K562 (cell line): Measurements from ENCODE around the gene BACE2. TPM values are rescaled to one million over a fixed set of nuclear protein-coding genes. Genes with fewer than 3 reads are reported as not detected.

ENCODE experiments used
- ATAC-seq: fragments of 200-7000 bp; cut with Tn5 transposase; 3 replicates; pipeline ENCODE4 v1.9.1; 2020; ENCODE audit warnings: moderate library complexity
- BruUV-seq: library from RNA; stranded (reverse); fragments of 400-500 nt; replicated peaks from 2 replicates; lab custom pipeline; 2021; lab: Mats Ljungman, UMichigan
- CTCF ChIA-PET: fragments of 300-600 bp; formaldehyde crosslinking; extraction: SDS; loops from one replicate; lab custom pipeline; 2021; ENCODE audit warnings: low intra/inter-chr PET ratio; lab: Yijun Ruan, JAX
- POLR2A ChIA-PET: fragments of 300-600, 350-650 bp; sonication (Branson Sonifier 250); formaldehyde crosslinking; extraction: SDS; loops from one replicate; lab custom pipeline; 2021; ENCODE audit warnings: antibody characterized with exemption, inconsistent platforms; lab: Yijun Ruan, JAX
- DNase-seq, 4 experiments: peaks; one replicate each; pipeline versions ENCODE4 v3.0.0 to v3.0.0-alpha.2; 2011 to 2018; ENCODE audit warnings: low spot score in 3 of 4, mixed read lengths in 3 of 4; ENCODE audit errors: extremely low read depth in 1 of 4
- FAIRE-seq: peaks from 2 replicates; lab custom pipeline; 2011; peaks lifted over from hg19 to GRCh38; lab: Jason Lieb, UNC
- H2AFZ ChIP-seq: 2 replicates; pipeline ENCODE4 v1.6.0; 2011; ENCODE audit warnings: low read depth, low read length, control low read depth, inconsistent platforms
- H3K27ac ChIP-seq: fragments of 200-600 bp; 3 replicates; pipeline ENCODE4 v1.8.0; 2011; ENCODE audit warnings: low read depth, mild to moderate bottlenecking, control low read depth, inconsistent platforms, low read length, moderate library complexity, mixed read lengths; ENCODE audit errors: extremely low read depth
- H3K27me3 ChIP-seq, 2 experiments: fragments of 300-600 bp in 1 of 2; 2 replicates in 1 of 2; 3 replicates in 1 of 2; pipeline versions ENCODE4 v1.6.0 to v1.8.0; 2011; ENCODE audit warnings: inconsistent platforms in 2 of 2, low read length in 2 of 2, mild to moderate bottlenecking in 1 of 2, mixed read lengths in 1 of 2, moderate library complexity in 1 of 2; ENCODE audit not compliant: control insufficient read depth in 2 of 2, insufficient read depth in 2 of 2
- H3K36me3 ChIP-seq: fragments of 300-600 bp; 3 replicates; pipeline ENCODE4 v1.8.0; 2011; ENCODE audit warnings: mild to moderate bottlenecking, low read length, inconsistent platforms; ENCODE audit not compliant: control insufficient read depth, insufficient read depth
- H3K4me1 ChIP-seq, 2 experiments: fragments of 200-600 bp in 1 of 2; replicated peaks in 1 of 2; 2 replicates in 1 of 2; 3 replicates in 1 of 2; pipeline versions ENCODE4 v1.5.1 to v1.8.0; 2011; ENCODE audit warnings: inconsistent platforms in 2 of 2, low read length in 2 of 2, mild to moderate bottlenecking in 1 of 2, mixed read lengths in 1 of 2, moderate library complexity in 1 of 2; ENCODE audit not compliant: control insufficient read depth in 2 of 2, insufficient read depth in 2 of 2
- H3K4me2 ChIP-seq: 2 replicates; pipeline ENCODE4 v1.6.1; 2011; ENCODE audit warnings: low read length, control low read depth, inconsistent platforms, mixed read lengths; ENCODE audit not compliant: insufficient read depth
- H3K4me3 ChIP-seq: fragments of 200-600 bp; sonication (generic), shearing (Covaris generic); 2 replicates; pipeline ENCODE4 v1.5.1; 2016; ENCODE audit warnings: control low read depth, inconsistent platforms
- H3K79me2 ChIP-seq: fragments of 200-600 bp; 3 replicates; pipeline ENCODE4 v1.8.0; 2011; ENCODE audit warnings: low read length, inconsistent platforms; ENCODE audit not compliant: control insufficient read depth, insufficient read depth
- H3K9ac ChIP-seq, 2 experiments: 2 replicates each; pipeline versions ENCODE4 v1.6.0 to v1.6.1; 2011; ENCODE audit warnings: low read depth in 2 of 2, low read length in 2 of 2, control low read depth in 1 of 2, inconsistent platforms in 1 of 2, mild to moderate bottlenecking in 1 of 2, mixed read lengths in 1 of 2; ENCODE audit not compliant: insufficient read depth in 1 of 2
- H3K9me1 ChIP-seq: one replicate; pipeline ENCODE4 v1.6.0; 2011; ENCODE audit warnings: inconsistent platforms, mild to moderate bottlenecking, low read length, moderate library complexity; ENCODE audit not compliant: control insufficient read depth, insufficient read depth
- H3K9me3 ChIP-seq: replicated peaks from 2 replicates; pipeline ENCODE4 v1.5.1; 2011; ENCODE audit warnings: low read depth, low read length, inconsistent platforms; ENCODE audit not compliant: control insufficient read depth, insufficient read depth
- H4K20me1 ChIP-seq: replicated peaks from 2 replicates; pipeline ENCODE4 v1.6.1; 2011; ENCODE audit warnings: low read length, inconsistent platforms, mixed read lengths; ENCODE audit not compliant: control insufficient read depth, insufficient read depth
- ATF4 ChIP-seq: fragments of 450-650 bp; formaldehyde crosslinking; IDR thresholded peaks from 2 replicates; pipeline ENCODE4 v1.4.0; 2022; ENCODE audit warnings: mild to moderate bottlenecking, moderate library complexity
- MNT ChIP-seq, 2 experiments: fragments of 450-650 bp; conservative IDR thresholded peaks; 2 replicates each; pipeline ENCODE4 v1.6.1; 2017; ENCODE audit warnings: mild to moderate bottlenecking in 2 of 2, moderate library complexity in 2 of 2
- POLR2B ChIP-seq: fragments of 450-650 bp; IDR thresholded peaks from 2 replicates; pipeline ENCODE4 v1.6.1; 2018; ENCODE audit warnings: low read depth; ENCODE audit not compliant: partially characterized antibody
- POLR3G ChIP-seq: IDR thresholded peaks from 2 replicates; pipeline ENCODE4 v1.6.1; 2011; ENCODE audit not compliant: insufficient read length, insufficient replicate concordance; ENCODE audit errors: extremely low read depth
- ZNF3 ChIP-seq: fragments of 250-450 bp; sonication (Bioruptor Pico); IDR thresholded peaks from 2 replicates; pipeline ENCODE4 v1.5.0; 2021; ENCODE audit warnings: mild to moderate bottlenecking, moderate library complexity
- WGBS: fragments of 100-300 bp; shearing (Covaris generic); methylation state at CpG from one replicate; pipeline ENCODE4 v1.1.6; 2016; ENCODE audit warnings: low coverage, mixed read lengths; ENCODE audit not compliant: insufficient coverage; ENCODE audit errors: missing lambda C conversion rate; 5-methylcytosine and 5-hydroxymethylcytosine counted together
- in situ Hi-C: fragments of 300-500 bp; cut with MboI; formaldehyde crosslinking; loops from 4 replicates; pipeline ENCODE4 v1.15.0; 2018; ENCODE audit warnings: inconsistent platforms, mixed read lengths
- intact Hi-C: fragments of 100-400 bp; cut with micrococcal nuclease; formaldehyde crosslinking; loops from 2 replicates; pipeline ENCODE4 v1.14.2; 2022
- polyA plus RNA-seq, 8 experiments: library from polyadenylated mRNA; depleted of rRNA in 4 of 8; stranded (reverse) in 5 of 8; unstranded in 3 of 8; fragments of >200 nt; fragmentation: Nextera tagmentation in 2 of 8; fragmentation: Illumina TruSeq in 1 of 8; extraction: Ambion mirVana in 2 of 8; extraction: Trizol in 1 of 8; gene quantifications; 2 replicates each; pipeline versions ENCODE4 v1.2.1 to v1.2.3, GENCODE V29; 2011 to 2014; ENCODE audit warnings: inconsistent platforms in 1 of 8, missing spikeins in 1 of 8
- total RNA-seq, 7 experiments: library from RNA; depleted of rRNA in 6 of 7; stranded (reverse); fragments of >200 nt in 6 of 7; fragmentation: Illumina TruSeq in 2 of 7; extraction: Trizol in 2 of 7; gene quantifications; 2 replicates each; pipeline versions ENCODE4 v1.2.1 to v1.2.3, GENCODE V29; 2011 to 2021; ENCODE audit warnings: low replicate concordance in 1 of 7

BACE2 gene
- total and polyA plus RNA-seq, 9 of the 15 experiments (the other 6 are each of a cell fraction or from before 2014, with no cell fraction given): 0.05 to 0.24 (median 0.15) TPM; not detected in 2

- TF ChIP-seq ZNF3 (CRISPR knock-in tag) (no peak), POLR3G (no peak), ATF4 (no peak), POLR2B (no peak), MNT (conservative IDR thresholded peaks at IDR 0.05) (no peak)
- intact Hi-C loops (no loop called here), in situ Hi-C loops (no loop called here)
- H3K4me2 ChIP-seq: no peak overlapping the region
- H3K9me3 ChIP-seq: no peaks in the 10 kb centered on the region
- no peak overlapping the region for H3K9ac ChIP-seq
- ATAC-seq (no peak), DNase-seq (no peak), FAIRE-seq (no peak)
- no peak overlapping the region for H3K27ac ChIP-seq
- 0 out of 2 replicates have a peak, but pooled peaks cover 6% of the 10 kb centered on the region for H4K20me1 ChIP-seq
- no peak overlapping the region for H3K4me3 ChIP-seq
- H2AFZ ChIP-seq: no peak overlapping the region
- ChIA-PET CTCF (no interaction called here), POLR2A (no interaction called here)
- no peaks in the 10 kb centered on the region for H3K79me2 ChIP-seq
- no peaks in the 10 kb centered on the region for H3K9me1 ChIP-seq
- H3K27me3 ChIP-seq: peaks cover 24 to 38% of the 10 kb centered on the region in 2 experiments
- peaks cover 0 to 3% of the 10 kb centered on the region in 2 experiments; a peak in 1 of 5 replicates for H3K4me1 ChIP-seq
- BruUV-seq: no TSS peak
- no peaks in the 10 kb centered on the region for H3K36me3 ChIP-seq
- WGBS: 1% methylated on average over 11 of the region's 11 CpGs
Measured at GRCh38 chr21:41249476-41249875, 81.5 kb downstream of the BACE2 start.
